Measurements from ENCODE around the gene PDE4D. TPM values are rescaled to one million over a fixed set of nuclear protein-coding genes. Genes with fewer than 3 reads are reported as not detected.

PDE4D gene
- total RNA-seq, 1 donor, result 19.9 TPM

GRCh38 chr5:59693492-59694309 lies 199.8 kb downstream of the PDE4D start:
- H3K27me3 ChIP-seq (ENCODE audit: insufficient read depth, low read length), result no peaks in the 10 kb centered on the region
- H3K4me3 ChIP-seq (ENCODE audit: insufficient read depth, low read length), result no peak overlapping the region
- H3K36me3 ChIP-seq (ENCODE audit: insufficient read depth, low read length), result no peaks in the 10 kb centered on the region
- no peak for TF ChIP-seq CTCF (IDR thresholded peaks at IDR 0.05; ENCODE audit: extremely low read depth, low read depth, low read length)
- H3K9me3 ChIP-seq (ENCODE audit: low read depth, low read length), result no peaks in the 10 kb centered on the region
- H3K4me1 ChIP-seq (ENCODE audit: insufficient read depth, low read length), result no peaks in the 10 kb centered on the region
- H3K27ac ChIP-seq (ENCODE audit: low read depth, low read length), result no peak overlapping the region
- DNase-seq (ENCODE audit: insufficient read length, low spot score, missing footprints), result no peak
- H2AFZ ChIP-seq (ENCODE audit: low read length), result no peak overlapping the region
- H3K4me2 ChIP-seq (ENCODE audit: insufficient read depth, low read length), result no peak overlapping the region
- H4K20me1 ChIP-seq (ENCODE audit: insufficient read depth, low read length), result no peaks in the 10 kb centered on the region
- no peaks in the 10 kb centered on the region for H3K79me2 ChIP-seq (ENCODE audit: insufficient read depth, low read length)

DNA sequence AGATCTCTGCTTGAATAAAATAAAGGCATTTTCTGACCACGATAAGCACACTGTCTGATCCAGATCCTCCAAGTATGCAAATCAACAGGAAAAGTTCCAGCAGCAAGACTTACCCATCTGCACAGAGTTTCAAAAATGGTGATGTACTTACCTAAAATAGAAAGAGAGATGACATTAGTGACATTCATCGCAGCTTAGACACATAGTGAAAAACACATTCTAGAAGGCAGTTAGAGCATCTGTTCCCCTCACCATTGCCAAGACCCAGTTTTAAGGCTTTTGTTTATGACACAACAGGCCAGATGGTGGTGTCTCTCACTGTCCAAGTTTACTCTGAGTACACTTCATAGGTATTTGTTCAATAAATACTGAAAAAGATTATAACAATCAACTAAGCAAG lies 207.7 kb downstream of the PDE4D start:
- no peak overlapping the region for H3K27ac ChIP-seq (ENCODE audit: low read depth, low read length)
- H3K36me3 ChIP-seq (ENCODE audit: insufficient read depth, low read length), result no peaks in the 10 kb centered on the region
- no peak for DNase-seq (ENCODE audit: insufficient read length, low spot score, missing footprints)
- H3K4me1 ChIP-seq (ENCODE audit: insufficient read depth, low read length), result no peaks in the 10 kb centered on the region
- no peaks in the 10 kb centered on the region for H3K79me2 ChIP-seq (ENCODE audit: insufficient read depth, low read length)
- no peak overlapping the region for H3K4me3 ChIP-seq (ENCODE audit: insufficient read depth, low read length)
- no peaks in the 10 kb centered on the region for H4K20me1 ChIP-seq (ENCODE audit: insufficient read depth, low read length)
- H3K27me3 ChIP-seq (ENCODE audit: insufficient read depth, low read length), result no peaks in the 10 kb centered on the region
- no peak for TF ChIP-seq CTCF (IDR thresholded peaks at IDR 0.05; ENCODE audit: extremely low read depth, low read depth, low read length)
- H3K4me2 ChIP-seq (ENCODE audit: insufficient read depth, low read length), result no peak overlapping the region
- no peaks in the 10 kb centered on the region for H3K9me3 ChIP-seq (ENCODE audit: low read depth, low read length)
- H2AFZ ChIP-seq (ENCODE audit: low read length), result no peak overlapping the region

- Histone ChIP-seq H3K36me3 (ENCODE audit: insufficient read depth, low read length) (no peaks in the 10 kb centered on the region), H3K4me3 (ENCODE audit: insufficient read depth, low read length) (no peak overlapping the region), H2AFZ (ENCODE audit: low read length) (no peak overlapping the region), H3K4me2 (ENCODE audit: insufficient read depth, low read length) (no peak overlapping the region), H3K27ac (ENCODE audit: low read depth, low read length) (no peak overlapping the region), H3K4me1 (ENCODE audit: insufficient read depth, low read length) (no peaks in the 10 kb centered on the region), H3K27me3 (ENCODE audit: insufficient read depth, low read length) (no peaks in the 10 kb centered on the region), H4K20me1 (ENCODE audit: insufficient read depth, low read length) (no peaks in the 10 kb centered on the region), H3K79me2 (ENCODE audit: insufficient read depth, low read length) (no peaks in the 10 kb centered on the region), H3K9me3 (ENCODE audit: low read depth, low read length) (no peaks in the 10 kb centered on the region)
- TF ChIP-seq CTCF (IDR thresholded peaks at IDR 0.05; ENCODE audit: extremely low read depth, low read depth, low read length), result no peak
- no peak for DNase-seq (ENCODE audit: insufficient read length, low spot score, missing footprints)
Measured at GRCh38 chr5:59685191-59685530, 208.4 kb downstream of the PDE4D start.

DNA sequence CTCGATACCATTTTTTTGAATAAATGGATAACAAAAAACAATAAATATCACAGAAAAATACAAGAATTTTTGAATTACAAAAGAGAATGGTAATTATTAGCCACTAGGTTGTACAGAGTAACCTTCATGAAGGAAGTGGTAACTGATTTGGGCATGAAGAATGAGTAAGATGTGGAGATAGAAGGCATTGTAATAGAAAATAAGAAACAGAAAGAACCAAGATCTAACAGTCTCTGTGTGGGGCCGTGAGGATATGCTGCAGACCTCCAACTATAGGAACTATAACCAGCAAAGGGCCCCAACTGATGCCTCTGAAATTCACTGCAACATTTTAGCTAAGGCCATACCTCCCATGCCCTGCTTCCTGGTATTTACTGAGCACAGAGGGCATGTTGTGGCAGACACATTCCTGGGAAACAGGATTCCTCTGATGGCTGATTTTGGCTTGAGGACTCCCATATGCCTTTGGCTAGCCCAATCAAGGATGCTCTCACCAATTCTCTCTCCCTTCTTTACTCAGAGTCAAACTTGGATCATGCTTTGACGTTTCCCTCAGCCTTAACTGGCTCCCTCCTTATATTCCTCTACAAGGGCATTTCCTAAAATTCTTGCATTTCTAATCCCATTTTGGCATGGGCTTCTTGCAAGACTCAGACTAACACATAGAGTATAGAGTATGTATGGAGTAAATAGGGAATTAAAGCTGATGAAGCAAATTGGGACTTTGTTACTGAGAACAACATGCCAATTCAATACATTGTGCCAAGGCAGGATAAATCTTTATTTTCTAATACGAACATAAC lies 208.9 kb downstream of the PDE4D start:
- no peak for DNase-seq (ENCODE audit: insufficient read length, low spot score, missing footprints)
- H3K27ac ChIP-seq (ENCODE audit: low read depth, low read length), result no peak overlapping the region
- no peak for TF ChIP-seq CTCF (IDR thresholded peaks at IDR 0.05; ENCODE audit: extremely low read depth, low read depth, low read length)

More for the DNA sequence above, 208.9 kb downstream of the PDE4D start:
- H3K9me3 ChIP-seq (ENCODE audit: low read depth, low read length), result no peaks in the 10 kb centered on the region
- H3K27me3 ChIP-seq (ENCODE audit: insufficient read depth, low read length), result no peaks in the 10 kb centered on the region
- no peaks in the 10 kb centered on the region for H3K36me3 ChIP-seq (ENCODE audit: insufficient read depth, low read length)
- H4K20me1 ChIP-seq (ENCODE audit: insufficient read depth, low read length), result no peaks in the 10 kb centered on the region
- no peaks in the 10 kb centered on the region for H3K79me2 ChIP-seq (ENCODE audit: insufficient read depth, low read length)
- H3K4me2 ChIP-seq (ENCODE audit: insufficient read depth, low read length), result no peak overlapping the region
- H3K4me1 ChIP-seq (ENCODE audit: insufficient read depth, low read length), result no peaks in the 10 kb centered on the region
- no peak overlapping the region for H2AFZ ChIP-seq (ENCODE audit: low read length)
- H3K4me3 ChIP-seq (ENCODE audit: insufficient read depth, low read length), result no peak overlapping the region

Measured in osteoblast (primary cell).